Stimulated activated CD8-positive, alpha-beta memory T cell treated with anti-CD3 and anti-CD28 coated beads, Interleukin-7, amount 100 ng/mL, for 4 hours (primary cell): Measurements from ENCODE around the gene TSPAN9.
"Not testable (repeated sequence)": the region's sequence is repeated elsewhere in the genome, so short reads cannot be mapped to it uniquely, and the experiment has no call there.

ENCODE experiments used
- DNase-seq, 2 donors: peaks; one replicate each; pipeline ENCODE4 v3.0.0-alpha.2; 2020; ENCODE audit warnings: low read depth in 2 of 2

TSPAN9 gene

DNA sequence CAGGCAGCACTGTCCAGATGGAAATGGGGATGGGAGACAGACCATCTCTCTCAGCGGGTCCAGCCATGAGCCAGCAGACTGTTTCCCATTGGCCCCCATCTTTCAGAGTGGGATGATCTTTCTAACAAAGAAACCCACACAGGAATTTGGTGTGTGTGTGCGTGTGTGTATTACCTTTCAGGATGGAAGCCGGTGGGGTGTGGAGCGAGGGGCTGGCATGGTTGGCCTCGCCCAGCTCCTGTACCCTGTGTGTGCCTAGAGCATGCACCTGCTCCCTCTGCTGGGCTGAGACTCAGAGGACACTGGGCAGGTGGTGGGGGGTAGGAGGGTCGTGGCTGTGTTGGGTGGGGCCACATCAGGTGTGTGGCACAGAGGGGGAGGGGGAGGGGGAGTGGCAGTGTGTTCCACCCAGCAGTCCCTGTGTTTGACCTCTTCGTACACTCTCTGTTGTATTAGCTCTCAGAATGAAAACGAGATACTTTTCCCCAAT, 33.0 kb upstream of the TSPAN9 start:
- DNase-seq: no peak

DNA sequence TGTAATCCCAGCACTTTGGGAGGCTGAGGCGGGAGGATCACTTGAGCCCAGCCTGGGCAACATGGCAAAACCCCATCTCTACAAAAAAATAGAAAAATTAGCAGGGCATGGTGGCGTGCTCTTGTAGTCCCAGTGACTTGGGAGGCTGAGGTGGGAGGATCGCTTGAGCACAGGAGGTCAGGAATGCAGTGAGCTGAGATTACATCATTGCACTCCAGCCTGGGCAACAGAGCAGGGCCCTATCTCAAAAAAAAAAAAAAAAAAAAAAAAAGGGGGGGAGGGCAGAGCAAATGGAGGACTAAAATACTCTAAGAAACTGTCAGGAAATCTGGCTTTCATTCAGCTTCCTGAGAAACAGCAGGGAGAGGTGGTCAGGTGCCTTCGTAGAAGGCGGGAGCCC, 31.7 kb upstream of the TSPAN9 start:
- DNase-seq: no peak

DNA sequence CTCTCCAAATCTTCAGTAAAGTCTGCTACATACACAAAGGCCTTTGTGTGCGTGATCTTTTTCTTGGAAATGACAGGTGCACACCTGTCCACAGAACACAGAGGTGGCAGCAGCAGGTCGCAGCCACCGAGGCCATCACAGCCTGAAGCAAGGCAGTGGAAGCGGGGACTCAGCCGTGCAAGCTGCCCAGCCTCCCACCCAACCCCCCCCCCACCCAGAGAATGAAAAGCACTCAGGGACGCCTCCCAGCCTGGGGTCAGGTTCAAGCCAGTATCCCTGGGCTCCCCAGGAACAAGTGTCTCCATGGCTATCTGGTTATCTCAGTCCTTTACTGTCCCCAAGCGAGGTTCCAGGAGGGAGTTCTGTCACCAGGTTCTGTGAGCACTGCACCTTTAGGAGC, 31.2 kb upstream of the TSPAN9 start:
- no peak for DNase-seq

DNA sequence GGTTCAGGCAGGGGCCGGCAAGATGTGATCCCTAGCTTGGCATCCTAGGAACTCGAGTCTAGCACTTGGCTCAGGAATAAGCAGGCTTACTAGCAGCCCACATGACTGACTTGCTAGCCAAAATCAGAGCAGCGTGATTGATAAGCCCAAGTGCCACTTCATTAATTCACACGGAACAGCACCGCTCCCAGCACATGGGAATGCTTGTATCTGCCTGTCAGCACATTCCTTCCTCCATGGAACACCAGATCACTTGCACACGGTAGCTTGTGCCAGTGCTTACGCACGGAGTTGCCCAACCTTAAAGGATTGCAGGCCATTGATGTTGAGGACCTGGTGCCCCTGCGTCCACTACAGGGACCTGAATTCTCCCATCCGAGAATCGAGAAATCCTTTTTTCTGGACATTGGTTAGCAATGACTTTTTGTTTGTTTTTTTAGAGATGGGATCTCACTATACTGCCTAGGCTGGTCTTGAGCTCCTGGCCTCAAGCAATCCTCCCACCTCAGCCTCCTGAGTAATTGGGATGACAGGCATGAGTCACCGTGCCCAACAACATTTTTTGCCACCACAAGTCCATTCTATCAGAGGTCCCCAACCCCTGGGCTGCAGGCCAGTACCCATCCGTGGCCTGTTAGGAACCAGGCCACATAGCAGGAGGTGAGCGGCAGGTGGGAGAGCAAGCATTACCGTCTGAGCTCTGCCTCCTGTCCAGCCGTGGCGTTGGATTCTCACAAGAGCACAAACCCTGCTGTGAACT, 30.6 kb upstream of the TSPAN9 start:
- DNase-seq: no peak

DNA sequence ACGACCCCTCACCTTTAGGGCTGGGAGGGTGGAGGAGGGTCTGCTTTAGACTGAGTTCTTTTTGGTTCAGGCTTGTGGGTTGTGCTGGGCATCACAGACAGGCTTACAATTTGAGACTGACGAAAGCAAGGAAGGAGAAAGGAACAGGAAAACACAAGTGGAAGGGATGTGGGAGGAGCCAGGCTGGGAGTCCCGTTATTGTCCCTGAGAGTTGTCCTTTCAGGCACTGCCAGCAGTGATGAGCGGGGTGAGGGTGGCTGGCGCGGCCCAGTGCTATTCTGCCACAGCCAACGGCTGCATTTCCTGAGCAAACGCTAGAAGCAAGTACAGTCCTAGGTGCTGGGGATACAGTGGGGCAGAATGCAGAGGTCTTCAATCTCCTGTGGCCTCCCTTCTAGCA, 29.2 kb upstream of the TSPAN9 start:
- no peak for DNase-seq

DNA sequence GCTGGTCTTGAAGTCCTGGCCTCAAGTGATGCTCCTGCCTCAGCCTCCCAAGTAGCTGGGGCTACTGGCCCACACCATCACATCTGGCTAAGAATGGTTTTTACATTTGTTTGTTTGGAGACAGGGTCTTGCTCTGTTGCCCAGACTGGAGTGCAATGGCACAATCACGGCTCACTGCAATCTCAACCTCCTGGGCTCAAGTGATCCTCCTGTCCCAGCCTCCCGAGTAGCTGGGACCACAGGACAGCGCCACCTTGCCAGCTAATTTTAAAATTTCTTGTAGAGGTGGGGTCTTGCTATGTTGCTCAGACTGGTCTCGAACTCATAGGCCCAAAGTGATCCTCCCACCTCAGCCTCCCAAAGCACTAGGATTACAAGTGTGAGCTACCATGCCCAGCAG, 28.6 kb upstream of the TSPAN9 start:
- DNase-seq: no peak

DNA sequence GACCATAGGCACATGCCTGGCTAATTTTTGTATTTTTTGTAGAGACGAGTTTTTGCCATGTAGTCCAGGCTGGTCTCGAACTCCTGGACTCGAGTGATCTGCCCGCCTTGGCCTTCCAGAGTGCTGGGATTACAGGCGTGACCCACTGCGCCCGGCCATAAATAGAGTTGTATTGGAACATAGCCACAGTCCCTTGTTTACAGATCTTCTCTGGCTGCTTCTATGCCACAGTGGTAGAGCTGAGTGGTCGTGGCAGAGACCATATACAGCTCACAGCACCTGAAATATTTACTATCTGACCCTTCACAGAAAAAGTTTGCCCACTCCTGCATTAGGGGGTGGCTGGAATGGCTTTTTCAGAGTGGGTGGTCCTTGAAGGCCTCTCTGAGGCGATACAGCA, 28.0 kb upstream of the TSPAN9 start:
- no peak for DNase-seq

DNA sequence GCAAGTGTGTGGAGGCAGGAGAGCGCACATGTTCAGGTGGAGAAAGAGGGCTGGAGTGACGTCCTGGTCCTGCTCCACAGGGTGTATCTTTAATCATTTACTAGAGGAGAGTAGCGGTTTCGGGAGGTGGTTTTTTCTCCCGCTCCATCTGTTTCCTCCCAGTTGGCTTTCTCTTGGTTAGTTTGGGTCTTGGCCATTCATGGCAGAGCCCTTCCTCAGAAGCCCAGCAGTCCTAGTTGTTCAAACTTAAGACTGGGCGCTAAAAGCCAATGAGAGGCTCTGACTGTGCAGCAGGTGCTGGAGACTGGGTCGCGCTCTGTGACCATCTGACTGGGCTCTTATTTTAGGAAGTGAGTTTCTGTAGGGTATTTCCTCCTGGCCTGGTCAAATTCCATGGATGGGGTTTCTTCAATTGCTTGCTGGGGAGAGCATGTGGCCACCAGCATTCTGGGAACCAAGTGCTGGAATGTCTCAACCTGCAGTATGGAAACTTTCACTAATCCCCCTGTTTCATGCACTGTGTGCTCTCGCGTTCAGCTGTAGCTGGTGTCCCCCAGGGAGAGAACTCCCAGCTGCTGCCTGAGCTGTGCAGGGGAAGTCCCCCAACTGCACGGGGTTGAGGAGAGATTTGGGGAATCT, 27.4 kb upstream of the TSPAN9 start:
- no peak for DNase-seq

DNA sequence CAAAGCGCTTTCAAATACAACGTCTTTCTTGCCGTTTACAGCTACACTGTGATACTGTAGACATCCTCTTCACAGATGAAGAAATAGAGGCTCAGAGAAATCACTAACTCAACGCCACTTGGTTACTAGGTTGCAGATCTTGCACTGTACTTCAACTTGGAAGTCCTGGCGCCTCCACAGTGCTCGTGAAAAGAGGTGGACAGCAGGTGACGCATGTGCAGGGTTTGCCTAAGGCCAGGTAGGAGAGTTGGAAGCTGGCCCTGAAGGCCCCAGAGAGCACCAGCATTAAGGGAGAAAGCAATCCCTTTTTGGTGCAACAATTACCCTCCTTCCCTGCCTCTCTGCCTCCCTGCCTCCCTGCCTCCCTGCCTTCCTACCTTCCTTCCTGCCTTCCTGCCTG, 22.8 kb upstream of the TSPAN9 start:
- no peak for DNase-seq

DNA sequence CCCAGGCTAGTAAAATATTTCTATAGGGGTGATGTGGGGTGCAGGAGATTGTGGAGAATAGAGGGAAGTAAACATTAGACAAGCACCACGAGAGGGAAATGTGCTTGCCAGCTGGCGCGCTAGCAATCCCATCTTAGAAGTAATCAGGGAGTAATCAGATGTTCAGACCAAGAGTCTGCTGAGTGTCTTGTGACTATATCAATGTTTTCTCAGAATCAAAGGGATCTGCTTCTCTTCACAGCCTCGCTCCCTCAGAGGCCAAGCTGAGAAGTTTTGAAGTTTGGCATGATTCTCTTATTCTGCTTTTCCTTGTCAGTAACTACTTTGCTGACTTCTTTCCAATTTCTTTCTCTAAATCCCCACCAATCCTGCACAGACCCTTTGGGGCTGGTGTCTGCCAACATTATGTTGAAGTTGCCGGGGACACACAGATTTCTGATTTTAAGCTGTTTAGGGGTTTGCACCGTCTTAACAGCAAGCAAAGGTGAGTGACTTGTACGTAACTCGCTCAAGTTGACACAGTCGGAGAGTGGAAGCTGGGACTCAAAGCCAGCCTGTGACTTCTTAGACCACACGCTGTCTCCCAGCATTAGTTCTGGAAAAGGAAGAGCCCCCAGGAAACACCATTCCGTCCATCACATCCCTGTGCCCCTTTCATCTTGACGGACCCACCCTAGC, 22.0 kb upstream of the TSPAN9 start:
- no peak for DNase-seq

DNA sequence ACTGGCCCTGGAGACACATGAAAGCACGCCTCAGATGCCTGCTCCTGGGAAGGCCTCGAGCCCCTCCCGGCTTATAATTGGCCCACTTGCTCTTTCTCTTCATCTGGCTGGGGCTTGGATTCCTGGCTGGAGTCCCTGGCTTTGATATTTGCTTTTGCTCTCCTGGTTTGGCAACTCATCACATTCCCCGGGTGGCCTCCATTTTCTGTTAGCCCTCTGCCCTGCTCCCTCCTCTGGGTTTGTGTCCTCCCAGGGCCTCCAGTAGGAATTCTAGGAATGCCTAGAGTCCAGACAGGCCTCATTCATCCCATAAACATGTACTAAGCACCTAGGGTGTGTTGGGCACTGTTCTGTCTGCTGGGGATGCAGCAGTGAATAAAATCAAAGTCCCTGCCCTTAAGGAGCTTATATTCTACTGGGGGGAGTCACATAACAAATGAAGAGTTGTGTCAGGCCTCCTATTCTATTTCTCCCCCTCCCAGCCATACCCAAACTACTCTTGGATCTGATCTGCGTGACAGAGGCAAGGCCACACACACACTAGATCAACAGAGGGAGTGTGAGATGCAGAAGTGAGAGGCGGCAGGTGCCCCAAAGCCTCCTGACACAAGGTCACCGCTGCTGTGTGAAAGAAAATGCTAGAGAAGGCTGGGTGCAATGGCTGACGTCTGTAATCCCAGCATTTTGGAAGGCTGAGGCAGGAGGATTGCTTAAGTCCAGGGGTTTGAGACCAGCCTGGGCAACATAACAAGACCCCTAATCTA, 21.3 kb upstream of the TSPAN9 start:
- DNase-seq: no peak

DNA sequence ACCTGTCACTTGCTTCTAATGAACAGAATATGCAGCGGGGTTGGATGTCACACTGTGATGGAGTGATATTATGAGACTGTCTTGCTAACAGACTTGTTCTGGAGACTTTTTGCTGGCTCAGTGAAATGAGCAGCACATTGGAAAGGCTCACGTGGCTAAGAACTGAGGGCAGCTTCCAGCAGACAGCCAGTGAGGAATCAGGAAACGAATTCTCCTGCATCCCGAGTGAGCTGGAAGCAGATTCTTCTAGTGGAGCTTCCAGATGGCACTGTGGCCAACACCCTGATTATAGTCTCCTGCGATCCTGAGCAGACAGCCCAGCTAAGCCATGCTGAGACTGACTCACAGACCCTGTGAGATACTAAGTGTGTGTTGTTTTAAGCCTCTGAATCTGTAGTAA, 16.1 kb upstream of the TSPAN9 start:
- no peak for DNase-seq

DNA sequence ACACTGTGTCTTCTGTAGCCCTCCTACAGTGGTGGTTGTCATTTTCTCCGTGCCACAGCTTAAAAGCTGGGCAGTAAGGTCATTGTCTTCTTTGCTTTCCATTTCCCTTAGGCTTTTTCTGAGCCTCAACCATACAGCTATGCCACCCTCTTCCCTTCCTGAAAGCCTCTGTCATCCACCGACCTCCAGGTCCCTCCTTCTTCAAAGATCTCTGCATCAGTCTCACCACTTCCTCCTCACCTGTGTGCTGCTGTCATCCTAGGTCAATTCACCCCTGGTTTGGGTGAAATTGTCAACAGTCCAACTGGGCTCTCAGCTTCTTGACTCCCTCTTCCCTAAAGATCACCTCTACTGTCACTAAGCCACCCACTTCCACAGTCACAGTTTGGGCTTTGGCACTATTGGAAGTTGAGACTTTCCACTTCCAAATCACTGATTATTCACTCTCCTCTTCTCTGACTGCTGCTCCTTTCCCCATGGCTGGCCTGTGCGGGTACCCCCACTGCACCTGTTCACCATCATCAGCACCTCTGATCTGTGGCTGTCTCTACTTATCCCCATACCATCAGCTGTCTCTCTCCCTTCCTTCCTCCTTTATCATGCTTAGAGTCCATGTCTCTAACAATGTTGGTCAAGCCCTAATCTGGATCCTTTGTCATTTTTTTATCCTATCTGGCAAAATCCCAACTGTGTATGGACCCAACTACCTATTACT, 15.5 kb upstream of the TSPAN9 start:
- DNase-seq: no peak

DNA sequence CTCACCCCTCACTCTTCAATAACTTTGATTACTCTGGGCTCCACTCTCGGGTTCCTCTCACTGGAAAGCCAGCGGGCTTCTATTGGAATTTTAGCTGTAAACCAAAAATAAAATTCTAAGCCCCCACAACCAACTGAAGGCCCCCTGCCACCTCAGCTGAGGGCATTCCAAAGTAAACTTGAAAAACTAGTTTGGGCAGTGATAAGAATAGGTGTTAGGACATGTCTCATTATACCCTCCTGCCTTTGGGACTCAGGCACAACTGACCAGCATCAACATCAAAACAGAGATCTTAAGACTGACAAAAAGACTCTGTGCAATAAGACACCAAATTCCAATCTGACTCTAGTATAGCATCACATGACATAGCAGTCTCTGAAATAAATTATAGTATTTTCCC, 11.9 kb upstream of the TSPAN9 start:
- no peak for DNase-seq

DNA sequence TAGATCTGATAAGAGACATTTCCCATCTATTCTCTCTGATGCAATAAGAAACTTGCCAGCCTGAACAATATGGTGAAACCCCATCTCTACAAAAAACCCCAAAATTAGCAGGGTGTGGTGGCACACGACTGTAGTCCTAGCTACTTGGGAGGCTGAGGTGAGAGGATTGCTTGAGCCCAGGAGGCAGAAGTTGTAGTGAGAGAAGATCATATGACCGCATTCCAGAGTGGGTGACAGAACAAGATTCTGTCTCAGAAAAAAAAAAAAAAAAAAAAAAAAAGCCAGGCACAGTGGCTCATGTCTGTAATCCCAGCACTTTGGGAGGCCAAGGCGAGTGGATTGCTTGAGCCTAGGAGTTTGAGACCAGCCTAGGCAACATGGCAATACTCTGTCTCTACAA, 11.3 kb upstream of the TSPAN9 start:
- DNase-seq: not testable (repeated sequence)

DNA sequence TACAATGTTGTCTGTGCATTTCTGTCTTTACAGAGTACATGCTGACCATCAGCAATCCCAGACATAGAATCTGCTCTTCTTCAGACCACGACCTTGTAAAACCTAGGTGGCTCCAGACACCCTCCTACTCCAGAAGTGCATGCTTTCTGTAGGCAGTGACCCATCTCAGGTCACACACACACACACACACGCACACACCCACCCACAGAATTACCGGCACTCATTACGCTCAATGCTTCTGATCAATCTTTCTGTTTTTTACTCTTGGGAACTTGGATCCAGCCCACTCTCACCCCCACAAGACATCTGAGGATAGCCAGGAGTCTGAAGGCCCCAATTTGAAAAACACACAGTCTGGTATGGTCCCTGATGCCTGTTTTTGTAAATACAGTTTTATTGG, 7.5 kb upstream of the TSPAN9 start:
- no peak for DNase-seq

DNA sequence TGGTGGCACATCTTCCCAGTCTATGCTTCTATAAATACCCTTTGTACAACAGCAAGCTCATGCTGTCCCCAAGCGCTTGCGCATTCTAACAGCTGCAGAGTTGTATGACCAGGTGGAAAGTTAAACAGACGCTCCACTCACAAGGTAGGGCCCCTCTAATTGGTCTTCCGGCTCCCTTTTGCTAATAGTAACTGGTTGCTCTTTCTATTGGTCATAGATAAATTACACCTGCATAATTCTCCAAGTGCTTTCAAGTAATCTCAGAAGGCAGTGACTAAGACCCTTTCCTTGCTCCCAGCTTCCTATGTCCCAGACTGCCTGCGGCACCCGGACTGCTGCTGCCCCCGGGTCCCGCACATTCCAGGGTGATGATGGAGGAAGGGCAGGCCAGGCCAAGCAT, 6.1 kb upstream of the TSPAN9 start:
- DNase-seq: no peak

DNA sequence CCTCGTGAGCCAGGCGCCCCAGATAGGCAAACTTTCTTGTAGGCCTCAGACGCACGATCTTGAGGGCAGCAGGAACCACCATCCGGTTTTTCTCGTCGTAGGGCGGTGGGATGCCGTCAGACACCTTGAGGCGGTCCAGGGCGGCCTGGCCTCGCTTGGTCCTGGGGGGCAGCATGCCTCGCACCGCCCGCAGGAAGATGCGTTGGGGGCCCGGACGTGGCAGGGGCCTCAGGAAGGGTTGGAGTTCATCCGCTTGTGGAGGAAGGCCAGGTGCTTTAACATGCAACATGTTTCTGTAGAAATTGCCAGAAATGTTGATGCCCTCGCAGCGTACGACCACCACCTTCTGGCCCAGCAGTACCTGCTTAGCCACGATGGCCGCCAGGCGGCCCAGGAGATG, 5.5 kb upstream of the TSPAN9 start:
- DNase-seq: no peak

DNA sequence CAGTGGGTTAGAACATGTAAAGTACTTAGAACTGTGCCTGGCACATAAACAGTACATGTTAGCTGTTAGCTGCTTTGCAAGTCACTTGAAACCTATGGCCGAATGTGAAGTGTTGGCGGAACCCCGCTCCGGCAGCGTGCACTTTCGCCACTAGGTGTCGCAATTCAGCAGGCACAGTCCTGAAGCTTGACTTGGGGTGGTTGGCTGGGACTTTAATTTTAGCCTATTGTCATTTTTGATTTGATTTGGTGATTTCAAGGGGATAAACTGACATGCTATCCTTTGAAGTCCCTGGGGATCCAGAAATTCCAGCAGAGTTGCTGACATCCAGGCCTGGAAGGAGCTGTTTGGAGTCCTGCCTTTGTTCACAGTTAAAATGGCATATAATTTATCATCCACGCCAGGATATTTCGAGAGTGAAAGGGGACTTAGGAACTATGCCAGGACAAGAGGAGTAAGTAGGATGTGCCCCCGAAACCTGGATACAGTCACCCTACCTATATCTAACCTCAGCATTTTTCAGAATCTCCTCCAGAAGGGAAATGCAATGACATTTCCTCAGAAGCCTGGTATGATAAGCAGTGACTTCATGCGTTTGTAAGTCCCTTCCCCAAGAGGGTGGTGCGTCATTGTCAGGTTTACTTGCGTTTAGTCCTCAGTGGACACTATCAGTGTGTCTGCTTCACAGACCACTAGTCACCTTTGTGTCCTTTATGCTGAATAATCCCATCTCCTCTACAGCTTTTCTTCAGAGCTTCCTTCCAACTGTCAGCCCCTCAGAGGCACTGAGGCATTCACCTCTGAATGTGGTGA, 3.5 kb upstream of the TSPAN9 start:
- peak; percentile 69 to 70 for DNase-seq

DNA sequence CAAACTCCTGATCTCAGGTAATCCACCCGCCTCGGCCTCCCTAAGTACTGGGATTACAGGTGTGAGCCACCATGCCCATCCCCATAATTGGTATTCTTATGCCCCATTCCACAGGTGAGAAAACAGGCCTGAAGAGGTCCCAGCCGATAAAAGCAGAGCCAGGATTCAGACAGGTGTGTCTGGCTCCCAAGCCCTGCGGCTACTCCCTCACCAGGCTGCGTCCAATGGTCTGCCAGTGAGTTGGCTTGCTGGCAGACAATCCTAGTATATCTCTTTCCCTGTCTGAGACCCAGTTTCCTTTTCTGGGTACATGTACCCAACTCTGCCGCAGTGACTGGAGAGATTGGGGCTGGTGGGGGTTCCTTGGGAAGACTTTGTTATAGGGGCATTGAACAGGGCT, 1.9 kb upstream of the TSPAN9 start:
- no peak for DNase-seq

DNA sequence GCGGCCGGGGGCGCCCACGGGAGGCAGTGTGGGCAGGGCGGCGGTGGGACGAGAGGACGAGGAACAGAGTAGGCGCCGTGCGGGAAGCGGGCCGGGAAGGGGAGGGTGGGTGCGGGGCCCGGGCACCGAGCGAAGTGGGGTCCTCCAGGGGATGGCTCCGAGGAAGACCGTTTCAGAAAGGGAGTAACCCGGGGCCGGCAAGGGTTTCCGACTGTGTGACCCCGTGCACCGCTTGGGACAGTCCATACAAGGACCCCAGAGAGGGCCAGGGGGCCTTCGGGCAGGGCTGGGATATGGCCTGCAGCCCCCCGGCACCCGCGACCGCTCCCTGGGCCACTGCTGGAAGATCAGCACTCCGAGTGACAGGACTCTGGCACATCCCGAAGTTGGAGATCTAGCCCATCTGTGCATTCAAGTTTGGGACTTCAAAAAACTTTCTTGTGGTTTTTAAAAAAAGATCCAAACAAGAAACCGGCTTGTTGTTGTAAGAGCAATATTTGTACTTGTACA, 448 bp downstream of the TSPAN9 start:
- DNase-seq: no peak
